ENCODE measurements around the gene FSTL4. TPM values are rescaled to one million over a fixed set of nuclear protein-coding genes. Genes with fewer than 3 reads are reported as not detected.

The FSTL4 gene
- polyA plus RNA-seq, 1 donor (not counting 4 experiments of a cell fraction or from before 2014, with no cell fraction given) = 1.7 TPM

GRCh38 chr5:133205649-133206048, 406.7 kb downstream of the FSTL4 start:
- dilution Hi-C loops (cut with MboI; ENCODE audit: extremely low pct_ligation_motif_present, low sequenced_read_pairs) = no loop called here
- Histone ChIP-seq H3K27me3 (ENCODE audit: control insufficient read depth, extremely low read depth, insufficient read depth, low read length) (no peaks in the 10 kb centered on the region), H3K36me3 (ENCODE audit: control insufficient read depth in 2 of 2, extremely low read depth in 1 of 2, insufficient read depth in 2 of 2, low read length in 2 of 2) (peaks cover 0 to 1% of the 10 kb centered on the region in 2 experiments), H3K9me1 (ENCODE audit: control insufficient read depth, extremely low read depth, insufficient read depth, low read length) (no peaks in the 10 kb centered on the region), H3K9ac (ENCODE audit: control insufficient read depth, extremely low read depth, insufficient read depth, low read length) (no peak overlapping the region), H4K20me1 (ENCODE audit: control insufficient read depth, extremely low read depth, insufficient read depth, low read length) (no peaks in the 10 kb centered on the region), H3K9me3 (ENCODE audit: control insufficient read depth, low read depth, low read length) (peaks cover 2% of the 10 kb centered on the region), H3K79me2 (ENCODE audit: control insufficient read depth, insufficient read depth, low read length) (no peaks in the 10 kb centered on the region), H3K4me1 (ENCODE audit: control insufficient read depth, extremely low read depth, insufficient read depth, low read length) (no peaks in the 10 kb centered on the region), H3K4me3 (ENCODE audit: control insufficient read depth in 2 of 3, extremely low read depth in 1 of 3, insufficient read depth in 2 of 3, low read depth in 1 of 3, low read length in 3 of 3) (no peak overlapping the region), H3K4me2 (ENCODE audit: control insufficient read depth, extremely low read depth, insufficient read depth, low read depth, low read length) (no peak overlapping the region), H2AFZ (ENCODE audit: control insufficient read depth, low read length) (no peak overlapping the region), H3K27ac (ENCODE audit: control insufficient read depth, insufficient read depth, low read length) (no peak overlapping the region)
- TF ChIP-seq, protein P1, sequence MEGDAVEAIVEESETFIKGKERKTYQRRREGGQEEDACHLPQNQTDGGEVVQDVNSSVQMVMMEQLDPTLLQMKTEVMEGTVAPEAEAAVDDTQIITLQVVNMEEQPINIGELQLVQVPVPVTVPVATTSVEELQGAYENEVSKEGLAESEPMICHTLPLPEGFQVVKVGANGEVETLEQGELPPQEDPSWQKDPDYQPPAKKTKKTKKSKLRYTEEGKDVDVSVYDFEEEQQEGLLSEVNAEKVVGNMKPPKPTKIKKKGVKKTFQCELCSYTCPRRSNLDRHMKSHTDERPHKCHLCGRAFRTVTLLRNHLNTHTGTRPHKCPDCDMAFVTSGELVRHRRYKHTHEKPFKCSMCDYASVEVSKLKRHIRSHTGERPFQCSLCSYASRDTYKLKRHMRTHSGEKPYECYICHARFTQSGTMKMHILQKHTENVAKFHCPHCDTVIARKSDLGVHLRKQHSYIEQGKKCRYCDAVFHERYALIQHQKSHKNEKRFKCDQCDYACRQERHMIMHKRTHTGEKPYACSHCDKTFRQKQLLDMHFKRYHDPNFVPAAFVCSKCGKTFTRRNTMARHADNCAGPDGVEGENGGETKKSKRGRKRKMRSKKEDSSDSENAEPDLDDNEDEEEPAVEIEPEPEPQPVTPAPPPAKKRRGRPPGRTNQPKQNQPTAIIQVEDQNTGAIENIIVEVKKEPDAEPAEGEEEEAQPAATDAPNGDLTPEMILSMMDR (optimal IDR thresholded peaks at IDR 0.05 in 1 of 3, IDR thresholded peaks at IDR 0.05 in 1 of 3, conservative IDR thresholded peaks at IDR 0.05 in 1 of 3; ENCODE audit: extremely low read depth in 1 of 3, insufficient read depth in 2 of 3, low read length in 3 of 3) = no peak
- no peak for TF ChIP-seq EZH2 (IDR thresholded peaks at IDR 0.05; ENCODE audit: low read length)
- DNase-seq (ENCODE audit: low read depth, low spot score) = no peak
- FAIRE-seq = no peak

DNA sequence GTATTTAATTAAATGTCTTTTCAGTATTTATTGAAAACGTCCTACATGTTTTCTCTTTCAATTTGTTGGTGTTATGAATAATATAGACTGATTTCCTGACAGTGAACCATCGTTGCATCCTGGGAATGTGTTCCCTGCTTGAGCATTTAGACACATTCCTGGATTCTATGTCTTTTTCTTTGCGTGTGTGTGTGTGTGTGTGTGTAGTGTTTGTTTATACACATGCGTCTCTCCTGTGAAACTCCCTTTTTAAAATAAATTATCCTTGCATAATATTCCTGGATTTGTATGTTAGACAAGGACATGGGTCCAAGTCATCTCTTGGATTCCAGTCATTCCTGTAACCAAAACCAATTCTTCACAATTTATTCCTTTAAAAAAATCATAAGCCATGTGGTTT, 407.1 kb downstream of the FSTL4 start:
- H3K9ac ChIP-seq (ENCODE audit: control insufficient read depth, extremely low read depth, insufficient read depth, low read length) = no peak overlapping the region
- H3K4me3 ChIP-seq (ENCODE audit: control insufficient read depth in 2 of 3, extremely low read depth in 1 of 3, insufficient read depth in 2 of 3, low read depth in 1 of 3, low read length in 3 of 3) = no peak overlapping the region
- dilution Hi-C loops (cut with MboI; ENCODE audit: extremely low pct_ligation_motif_present, low sequenced_read_pairs) = no loop called here
- H3K79me2 ChIP-seq (ENCODE audit: control insufficient read depth, insufficient read depth, low read length) = no peaks in the 10 kb centered on the region
- H3K9me3 ChIP-seq (ENCODE audit: control insufficient read depth, low read depth, low read length) = peaks cover 2% of the 10 kb centered on the region
- H3K27me3 ChIP-seq (ENCODE audit: control insufficient read depth, extremely low read depth, insufficient read depth, low read length) = no peaks in the 10 kb centered on the region
- H3K36me3 ChIP-seq (ENCODE audit: control insufficient read depth in 2 of 2, extremely low read depth in 1 of 2, insufficient read depth in 2 of 2, low read length in 2 of 2) = peaks cover 0 to 1% of the 10 kb centered on the region in 2 experiments
- H3K4me1 ChIP-seq (ENCODE audit: control insufficient read depth, extremely low read depth, insufficient read depth, low read length) = no peaks in the 10 kb centered on the region
- no peak for FAIRE-seq
- no peak overlapping the region for H3K4me2 ChIP-seq (ENCODE audit: control insufficient read depth, extremely low read depth, insufficient read depth, low read depth, low read length)
- no peaks in the 10 kb centered on the region for H4K20me1 ChIP-seq (ENCODE audit: control insufficient read depth, extremely low read depth, insufficient read depth, low read length)
- no peaks in the 10 kb centered on the region for H3K9me1 ChIP-seq (ENCODE audit: control insufficient read depth, extremely low read depth, insufficient read depth, low read length)
- no peak for TF ChIP-seq EZH2 (IDR thresholded peaks at IDR 0.05; ENCODE audit: low read length)
- TF ChIP-seq, protein P1 (optimal IDR thresholded peaks at IDR 0.05 in 1 of 3, IDR thresholded peaks at IDR 0.05 in 1 of 3, conservative IDR thresholded peaks at IDR 0.05 in 1 of 3; ENCODE audit: extremely low read depth in 1 of 3, insufficient read depth in 2 of 3, low read length in 3 of 3) = no peak
- no peak overlapping the region for H3K27ac ChIP-seq (ENCODE audit: control insufficient read depth, insufficient read depth, low read length)
- no peak for DNase-seq (ENCODE audit: low read depth, low spot score)
- no peak overlapping the region for H2AFZ ChIP-seq (ENCODE audit: control insufficient read depth, low read length)

Measured in keratinocyte (primary cell).